NCI-H1048 (cell line): Measurements from ENCODE around the gene GDPGP1.
"Not testable (repeated sequence)": the region's sequence is repeated elsewhere in the genome, so short reads cannot be mapped to it uniquely, and the experiment has no call there.

Source experiments
- DNase-seq: peaks from one replicate; lab custom pipeline; 2025; lab: John Stamatoyannopoulos, UW

Gene GDPGP1

DNA sequence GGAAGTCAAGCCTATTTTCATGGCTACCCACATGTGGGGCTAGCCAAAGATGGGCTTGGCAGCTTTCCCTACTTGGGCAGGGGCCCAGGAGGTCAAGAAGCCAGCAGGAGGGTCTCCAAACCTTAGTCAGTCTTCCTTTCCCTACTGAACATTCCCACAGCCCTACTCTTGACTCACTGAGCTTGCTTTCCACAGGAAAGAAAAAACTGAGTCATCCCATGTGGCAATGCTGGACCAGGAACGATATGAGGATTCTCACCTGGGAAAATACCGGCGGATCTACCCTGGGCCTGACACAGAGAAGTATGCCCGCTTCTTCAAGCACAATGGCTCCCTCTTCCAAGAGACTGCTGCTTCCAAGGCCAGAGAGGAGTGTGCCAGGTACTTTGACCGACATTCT lies 27.8 kb downstream of the GDPGP1 start:
- DNase-seq = no peak

DNA sequence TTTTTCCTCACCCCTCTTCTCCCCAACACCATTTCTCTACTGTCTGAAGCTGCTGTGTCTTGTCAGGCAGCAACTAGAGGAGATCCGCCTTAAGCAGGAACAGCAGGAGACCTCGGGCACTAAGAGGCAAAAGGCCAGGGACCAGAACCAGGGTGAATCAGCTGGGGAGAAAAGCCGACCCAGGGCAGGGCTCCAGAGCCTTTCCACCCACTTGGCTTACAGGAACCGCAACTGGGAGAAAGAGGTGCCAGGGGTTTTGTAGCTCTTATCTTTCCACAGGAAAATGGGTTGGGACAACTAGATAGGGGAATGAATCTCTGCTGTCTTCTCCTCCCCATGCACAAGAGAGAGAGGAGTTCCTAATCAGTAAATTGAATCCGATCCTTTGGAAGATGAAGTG lies 28.4 kb downstream of the GDPGP1 start:
- no peak for DNase-seq

GRCh38 chr15:90264671-90265070 lies 30.7 kb downstream of the GDPGP1 start:
- DNase-seq = no peak

DNA sequence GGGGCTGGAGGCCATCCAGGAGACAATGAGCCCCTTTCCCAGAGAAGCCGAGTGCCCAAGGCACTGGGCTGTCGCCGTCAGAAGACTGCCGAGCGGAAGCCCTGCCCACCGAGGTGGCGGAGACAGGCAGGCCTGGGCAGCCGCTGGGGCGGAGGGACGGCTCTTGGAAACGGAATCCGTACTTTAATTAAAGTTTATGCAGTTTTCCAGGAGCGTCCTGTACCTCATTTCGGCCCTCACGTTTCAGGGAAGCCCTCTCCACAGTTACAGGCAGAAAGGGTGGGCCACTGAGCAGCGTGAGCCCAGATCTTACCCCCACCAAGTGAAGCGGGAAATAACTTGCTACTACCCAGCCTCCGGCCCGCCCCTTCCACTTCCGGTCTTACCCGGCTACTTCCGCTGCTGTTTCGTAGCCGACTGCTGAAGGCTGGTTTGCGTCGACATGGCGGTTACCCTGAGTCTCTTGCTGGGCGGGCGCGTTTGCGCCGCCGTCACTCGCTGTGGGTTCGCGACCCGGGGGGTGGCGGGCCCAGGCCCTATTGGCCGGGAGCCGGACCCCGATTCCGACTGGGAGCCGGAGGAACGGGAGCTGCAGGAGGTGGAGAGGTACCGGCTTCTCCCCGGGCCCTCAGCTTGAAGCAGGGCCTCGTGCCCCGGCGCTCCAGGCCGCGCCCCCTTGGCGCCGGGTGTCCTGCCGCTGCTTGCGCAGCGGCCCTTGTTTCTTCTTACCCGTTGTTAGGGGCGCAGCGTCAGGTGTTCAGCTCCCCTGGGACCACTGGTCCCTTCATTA lies 31.5 kb downstream of the GDPGP1 start, which contains the start of gene NGRN:
Gene NGRN, plus strand, starts transcription at position 402 of the 790 bp plus-strand sequence. Its CDS starts 41 bp downstream, at position 443.
- DNase-seq = peak; percentile 80

DNA sequence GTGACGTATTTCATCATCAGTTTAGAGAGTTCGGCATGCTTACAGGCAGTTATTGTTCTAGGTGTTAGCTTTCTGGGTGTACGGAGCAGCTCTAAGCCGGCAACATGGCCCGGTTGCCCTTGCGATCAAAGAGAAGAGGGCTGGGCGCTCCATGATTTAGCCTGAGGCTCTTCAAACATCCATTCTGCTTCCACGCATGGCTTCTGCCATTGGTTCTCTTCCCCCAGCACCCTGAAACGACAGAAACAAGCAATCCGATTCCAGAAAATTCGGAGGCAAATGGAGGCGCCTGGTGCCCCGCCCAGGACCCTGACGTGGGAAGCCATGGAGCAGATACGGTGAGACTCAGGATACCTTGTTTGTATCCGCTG lies 32.0 kb downstream of the GDPGP1 start:
- DNase-seq = no peak

GRCh38 chr15:90266485-90266884 lies 32.5 kb downstream of the GDPGP1 start:
- DNase-seq = no peak

DNA sequence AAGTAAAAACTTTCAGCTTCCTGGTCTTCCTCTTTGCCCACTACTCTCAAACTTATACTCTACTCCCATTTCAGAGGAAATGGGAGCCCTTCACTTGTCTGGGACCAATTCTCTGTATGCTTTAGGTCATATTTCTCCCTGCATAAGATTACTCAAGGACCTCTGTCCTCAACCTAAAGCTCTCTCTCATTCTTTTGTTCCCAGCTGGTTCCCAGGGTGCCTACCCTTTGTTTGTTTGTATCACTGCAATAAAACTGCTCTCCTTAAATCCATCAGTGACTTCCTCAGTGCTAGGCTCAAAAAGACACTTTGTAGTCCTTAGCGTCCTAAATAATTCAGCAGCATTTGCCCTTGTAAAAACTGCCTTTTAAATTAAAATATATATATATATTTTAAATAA lies 34.4 kb downstream of the GDPGP1 start:
- DNase-seq = no peak

- DNase-seq = no peak
Observed at GRCh38 chr15:90270502-90271150, 36.6 kb downstream of the GDPGP1 start.

GRCh38 chr15:90271459-90272166 lies 37.6 kb downstream of the GDPGP1 start:
- DNase-seq = no peak

- DNase-seq = not testable (repeated sequence)
Observed at GRCh38 chr15:90278467-90278866, 44.5 kb downstream of the GDPGP1 start.

GRCh38 chr15:90280743-90281142 lies 46.7 kb downstream of the GDPGP1 start:
- DNase-seq = not testable (repeated sequence)

DNA sequence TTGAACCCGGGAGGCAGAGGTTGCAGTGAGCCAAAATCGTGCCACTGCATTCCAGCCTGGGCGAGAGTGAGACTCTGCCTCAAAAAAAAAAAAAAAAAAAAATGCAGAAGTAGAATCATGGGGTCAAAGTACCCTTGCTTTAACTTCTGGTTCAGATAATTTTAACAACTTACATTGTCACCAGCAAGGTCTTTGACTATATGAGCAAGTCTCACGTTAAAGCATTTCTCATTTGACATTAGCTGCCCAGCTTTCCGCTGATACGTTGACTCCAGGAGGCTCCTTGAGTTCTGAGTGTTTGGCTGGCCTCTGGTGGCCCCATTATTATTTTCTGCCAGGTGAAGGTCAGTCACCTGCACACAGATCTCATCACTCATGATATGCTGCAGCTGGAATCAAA lies 47.6 kb downstream of the GDPGP1 start:
- DNase-seq = not testable (repeated sequence)

- no peak for DNase-seq
Observed at GRCh38 chr15:90286678-90287077, 52.7 kb downstream of the GDPGP1 start.

DNA sequence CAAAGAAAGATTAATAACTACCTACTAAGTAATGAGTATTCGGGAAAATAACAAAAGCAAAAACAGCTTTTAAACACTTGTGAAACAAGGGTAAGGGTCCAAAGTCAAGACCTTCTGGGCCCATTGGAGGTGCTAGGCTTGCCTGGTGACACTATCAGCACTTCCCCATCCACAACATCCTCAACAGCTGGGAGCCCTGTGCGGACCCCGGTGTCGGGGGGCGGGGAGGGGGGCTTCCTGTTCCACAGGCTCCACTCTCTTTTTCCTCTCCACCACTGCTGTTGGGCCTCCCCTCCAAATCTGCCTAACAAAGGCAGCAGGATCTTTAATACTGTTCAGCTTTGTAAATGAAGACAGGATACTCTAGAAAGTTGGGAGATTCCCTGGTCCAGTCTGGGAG lies 53.1 kb downstream of the GDPGP1 start:
- no peak for DNase-seq

- DNase-seq = no peak
Observed at GRCh38 chr15:90287946-90288345, 53.9 kb downstream of the GDPGP1 start.

GRCh38 chr15:90291679-90292356 lies 57.8 kb downstream of the GDPGP1 start:
- no peak for DNase-seq

DNA sequence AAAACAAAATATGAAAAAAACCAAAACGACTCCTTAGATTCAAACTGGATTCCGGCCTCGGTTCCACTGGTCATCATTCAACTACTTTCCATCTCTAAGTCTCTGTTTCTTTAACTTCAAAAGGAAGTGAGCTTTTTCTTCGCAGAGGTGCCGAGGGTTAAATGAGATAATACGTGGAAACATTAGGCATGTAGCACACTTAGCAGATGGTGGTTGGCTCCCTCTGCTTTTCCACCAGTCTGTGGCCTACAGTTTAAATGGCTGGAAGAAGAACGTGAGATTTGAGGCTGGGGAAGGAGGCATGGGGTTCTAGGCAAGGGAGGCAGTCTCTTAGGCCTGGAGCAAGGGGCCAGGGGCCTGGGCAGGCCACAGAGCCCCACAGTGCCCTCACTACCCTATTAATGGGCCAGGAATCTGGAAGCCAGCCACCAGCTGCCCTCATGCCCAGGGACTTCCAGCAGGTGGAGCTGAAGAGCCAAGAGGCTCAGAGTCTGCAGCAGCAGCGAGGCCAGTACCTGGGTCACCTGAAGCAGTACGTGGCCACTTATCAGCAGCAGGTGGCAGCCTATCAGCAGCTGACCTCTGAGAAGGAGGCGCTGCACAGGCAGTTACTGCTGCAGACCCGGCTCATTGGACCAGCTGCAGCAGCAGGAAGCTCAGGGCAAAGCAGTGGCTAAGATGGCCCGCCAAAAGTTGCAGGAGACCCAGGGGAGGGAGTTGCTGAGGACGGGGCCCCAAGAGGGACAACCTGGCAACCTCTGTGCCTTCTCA lies 59.2 kb downstream of the GDPGP1 start:
- peak; percentile 28 for DNase-seq

- DNase-seq = no peak
Observed at GRCh38 chr15:90294159-90294558, 60.1 kb downstream of the GDPGP1 start.

DNA sequence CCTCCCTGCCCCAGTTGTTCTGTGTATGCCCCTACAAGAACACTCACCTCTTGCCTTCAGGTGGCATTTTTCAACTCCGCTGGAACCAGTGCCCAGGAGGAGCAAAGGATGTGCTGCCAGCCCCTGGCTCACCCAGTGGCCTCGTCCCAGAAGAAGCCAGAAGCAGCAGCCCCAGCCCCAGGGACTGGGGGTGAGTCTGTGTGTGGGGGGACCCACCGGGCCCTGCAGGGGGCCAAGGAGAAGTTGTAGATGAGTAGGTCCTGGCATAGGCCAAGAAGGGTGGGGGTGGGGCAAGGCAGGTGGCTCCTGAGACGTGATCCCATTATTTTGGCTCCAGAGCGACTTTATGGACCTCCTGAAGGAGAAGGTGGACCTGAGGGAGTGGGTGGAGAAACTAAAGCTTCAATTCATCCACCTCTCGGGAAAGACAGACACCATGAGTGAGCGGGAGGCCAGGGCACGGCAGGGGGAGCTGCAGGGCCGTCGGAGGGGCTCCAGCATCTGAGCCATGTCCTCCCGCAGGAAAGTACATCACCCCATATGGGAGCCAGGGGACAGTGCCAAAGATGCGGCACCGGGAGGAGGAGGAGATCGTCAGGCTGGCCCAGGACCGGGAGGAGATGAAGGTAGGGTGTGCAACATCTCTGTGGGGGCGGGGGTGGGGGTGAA lies 60.7 kb downstream of the GDPGP1 start:
- no peak for DNase-seq

DNA sequence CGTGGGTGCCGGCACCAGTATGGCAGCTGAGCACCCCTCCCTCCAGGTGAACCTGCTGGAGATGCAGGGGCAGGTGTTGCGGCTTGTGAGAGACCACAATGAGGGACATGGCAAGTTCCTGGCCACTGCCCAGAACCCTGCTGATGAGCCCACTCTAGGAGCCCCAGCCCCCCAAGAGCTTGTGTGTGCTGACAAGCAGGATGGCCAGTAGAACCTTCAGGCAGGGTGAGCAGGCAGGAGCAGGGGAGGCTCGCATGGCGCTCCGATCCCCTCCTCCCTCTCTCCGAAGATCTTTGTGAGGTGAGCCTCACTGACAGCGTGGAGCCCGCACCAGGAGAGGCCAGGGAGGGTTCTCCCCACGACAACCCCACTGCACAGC lies 61.2 kb downstream of the GDPGP1 start:
- DNase-seq = no peak
